DND-41 (cell line): ENCODE results near the gene TNNC2.

Experiments
- ATAC-seq: fragments of 200-7000 bp; cut with Tn5 transposase; 3 replicates; pipeline ENCODE4 v1.9.1; 2021; ENCODE audit warnings: low read depth; ENCODE audit not compliant: insufficient read depth
- DNase-seq: peaks from one replicate; pipeline ENCODE4 v3.0.0-alpha.2; 2020
- H2AFZ ChIP-seq: 2 replicates; pipeline ENCODE4 v1.6.0; 2012; ENCODE audit warnings: low read depth, low read length
- H3K27ac ChIP-seq: 2 replicates; pipeline ENCODE4 v1.5.1; 2012; ENCODE audit warnings: low read length, inconsistent platforms
- H3K27me3 ChIP-seq: fragments of 200-600 bp; sonication (generic); 2 replicates; pipeline ENCODE4 v1.6.0; 2012; ENCODE audit warnings: low read length, mild to moderate bottlenecking, inconsistent platforms; ENCODE audit not compliant: insufficient read depth, poor library complexity
- H3K36me3 ChIP-seq: 2 replicates; pipeline ENCODE4 v1.5.1; 2012; ENCODE audit warnings: low read length, inconsistent platforms; ENCODE audit not compliant: insufficient read depth
- H3K4me1 ChIP-seq: 2 replicates; pipeline ENCODE4 v1.5.1; 2012; ENCODE audit warnings: mild to moderate bottlenecking, low read length; ENCODE audit not compliant: insufficient read depth
- H3K4me2 ChIP-seq: 2 replicates; pipeline ENCODE4 v1.6.0; 2012; ENCODE audit warnings: mild to moderate bottlenecking, moderate library complexity, low read length, inconsistent platforms; ENCODE audit not compliant: insufficient read depth
- H3K4me3 ChIP-seq, 2 experiments: fragments of 200-600 bp in 1 of 2; shearing (Covaris generic) in 1 of 2; 2 replicates each; pipeline ENCODE4 v1.5.1; 2012 to 2016; ENCODE audit warnings: inconsistent platforms in 2 of 2, low read length in 2 of 2, mild to moderate bottlenecking in 2 of 2, low read depth in 1 of 2, moderate library complexity in 1 of 2
- H3K79me2 ChIP-seq: 2 replicates; pipeline ENCODE4 v1.6.0; 2012; ENCODE audit warnings: low read length, inconsistent platforms; ENCODE audit not compliant: insufficient read depth
- H3K9ac ChIP-seq: 2 replicates; pipeline ENCODE4 v1.6.0; 2012; ENCODE audit warnings: low read depth, mild to moderate bottlenecking, inconsistent platforms, low read length, moderate library complexity
- H3K9me3 ChIP-seq: 2 replicates; pipeline ENCODE4 v1.5.1; 2012; ENCODE audit warnings: low read length, moderate library complexity, mild to moderate bottlenecking, inconsistent platforms; ENCODE audit not compliant: insufficient read depth, severe bottlenecking
- H4K20me1 ChIP-seq: 2 replicates; pipeline ENCODE4 v1.6.0; 2012; ENCODE audit warnings: low read length; ENCODE audit not compliant: insufficient read depth
- CTCF ChIP-seq: IDR thresholded peaks from 2 replicates; pipeline ENCODE4 v1.5.1; 2012; ENCODE audit warnings: borderline replicate concordance, low read length, moderate library complexity, mild to moderate bottlenecking; ENCODE audit not compliant: poor library complexity, severe bottlenecking; ENCODE audit errors: extremely low read depth
- EZH2 ChIP-seq: IDR thresholded peaks from 3 replicates; pipeline ENCODE4 v1.6.1; 2012; ENCODE audit warnings: borderline replicate concordance, low read depth, mild to moderate bottlenecking, moderate library complexity, low read length, inconsistent platforms; ENCODE audit not compliant: severe bottlenecking

Gene TNNC2

DNA sequence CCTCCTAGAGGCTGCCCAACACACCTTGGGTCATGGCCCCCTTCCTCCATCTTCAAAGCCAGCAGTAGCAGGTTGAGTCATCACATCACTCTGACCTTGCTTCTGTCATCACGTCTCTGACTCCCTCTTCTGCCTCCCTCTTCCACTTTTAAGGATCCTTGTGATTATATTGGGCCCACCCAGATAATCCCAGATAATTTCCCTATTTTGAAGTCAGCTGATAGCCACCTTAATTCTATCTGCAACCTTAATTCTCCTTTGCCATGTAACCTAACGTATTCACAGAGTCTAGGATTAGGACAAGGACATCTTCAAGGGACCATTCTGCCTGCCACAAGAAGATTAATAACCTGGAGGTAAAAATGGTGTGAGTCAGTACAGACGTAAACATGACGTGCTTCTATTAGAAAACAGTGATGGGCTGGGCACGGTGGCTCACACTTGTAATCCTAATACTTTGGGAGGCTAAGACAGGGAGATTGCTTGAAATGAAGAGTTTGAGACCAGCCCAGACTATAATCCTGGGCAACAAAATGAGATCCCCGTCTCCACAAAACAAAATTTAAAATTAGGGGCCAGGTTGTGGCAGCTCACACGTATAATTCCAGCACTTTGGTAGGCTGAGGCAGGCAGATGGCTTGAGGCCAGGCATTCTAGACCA, 33.6 kb upstream of the TNNC2 start:
- H3K79me2 ChIP-seq: peaks cover 36% of the 10 kb centered on the region
- H2AFZ ChIP-seq: no peak overlapping the region
- no peak overlapping the region for H3K4me2 ChIP-seq
- no peaks in the 10 kb centered on the region for H3K27me3 ChIP-seq
- DNase-seq (no peak), ATAC-seq (no peak)
- H3K36me3 ChIP-seq: peaks cover 3% of the 10 kb centered on the region; the same call in 1 of the 2 replicates
- TF ChIP-seq CTCF (no peak), EZH2 (no peak)
- no peak overlapping the region for H3K9ac ChIP-seq
- no peaks in the 10 kb centered on the region for H4K20me1 ChIP-seq
- no peak overlapping the region for H3K4me3 ChIP-seq
- no peak overlapping the region for H3K27ac ChIP-seq
- peaks cover 32% of the 10 kb centered on the region for H3K4me1 ChIP-seq
- no peaks in the 10 kb centered on the region for H3K9me3 ChIP-seq

- no peak overlapping the region for H3K4me3 ChIP-seq
- H3K36me3 ChIP-seq: peaks cover 5% of the 10 kb centered on the region
- peaks cover 37% of the 10 kb centered on the region for H3K4me1 ChIP-seq
- H2AFZ ChIP-seq: no peak overlapping the region
- no peak for TF ChIP-seq EZH2
- TF ChIP-seq CTCF: no peak
- no peak overlapping the region for H3K27ac ChIP-seq
- no peak overlapping the region for H3K9ac ChIP-seq
- DNase-seq (no peak), ATAC-seq (no peak)
- no peak overlapping the region for H3K4me2 ChIP-seq
- H4K20me1 ChIP-seq: no peaks in the 10 kb centered on the region
- no peaks in the 10 kb centered on the region for H3K9me3 ChIP-seq
- H3K79me2 ChIP-seq: peaks cover 41% of the 10 kb centered on the region
- no peaks in the 10 kb centered on the region for H3K27me3 ChIP-seq
Measured at GRCh38 chr20:45859916-45860315, 32.8 kb upstream of the TNNC2 start.

GRCh38 chr20:45857882-45858216, 30.7 kb upstream of the TNNC2 start:
- DNase-seq (no peak), ATAC-seq (peak; percentile 2; the same call in 2 of the 3 replicates)
- Histone ChIP-seq H3K9ac (peak overlapping the region; percentile 91), H3K79me2 (peaks cover 46% of the 10 kb centered on the region), H4K20me1 (no peaks in the 10 kb centered on the region), H3K36me3 (peaks cover 16% of the 10 kb centered on the region), H3K4me3 (peak overlapping the region; percentile 93 to 94), H3K27ac (peak overlapping the region; percentile 82), H3K27me3 (no peaks in the 10 kb centered on the region), H3K9me3 (no peaks in the 10 kb centered on the region), H3K4me2 (peak overlapping the region; percentile 80), H3K4me1 (peaks cover 47% of the 10 kb centered on the region), H2AFZ (peak overlapping the region; percentile 87)
- TF ChIP-seq CTCF: no peak
